HepG2 (cell line): ENCODE results near the gene PREX1. TPM values are rescaled to one million over a fixed set of nuclear protein-coding genes. Genes with fewer than 3 reads are reported as not detected.
A peak's percentile ranks its signal among the peaks of the same experiment; 100 is the strongest.

Experiments
- ATAC-seq: fragments of 200-7000 bp; cut with Tn5 transposase; 3 replicates; pipeline ENCODE4 v1.9.1; 2020; ENCODE audit warnings: mild to moderate bottlenecking, moderate library complexity
- BruUV-seq: library from RNA; stranded (reverse); fragments of 400-500 nt; replicated peaks from 2 replicates; lab custom pipeline; 2021; lab: Mats Ljungman, UMichigan
- CTCF ChIA-PET: fragments of 300-600 bp; formaldehyde crosslinking; extraction: SDS; loops from one replicate; lab custom pipeline; 2021; ENCODE audit warnings: low total read pairs, inconsistent platforms, low intra/inter-chr PET ratio; lab: Yijun Ruan, JAX
- POLR2A ChIA-PET: fragments of 350-600 bp; sonication (Branson Sonifier 250); formaldehyde crosslinking; loops from one replicate; lab custom pipeline; 2020; ENCODE audit warnings: antibody characterized with exemption, inconsistent platforms; lab: Yijun Ruan, JAX
- DNase-seq: peaks from one replicate; pipeline ENCODE4 v3.0.0-alpha.2; 2015; ENCODE audit warnings: low spot score
- FAIRE-seq: peaks from 3 replicates; lab custom pipeline; 2011; peaks lifted over from hg19 to GRCh38; lab: Jason Lieb, UNC
- H2AFZ ChIP-seq: one replicate; pipeline ENCODE4 v1.6.1; 2011; ENCODE audit warnings: low read length, inconsistent platforms
- H3K27ac ChIP-seq: fragments of 300-600 bp; 3 replicates; pipeline ENCODE4 v1.8.0; 2011; ENCODE audit warnings: mixed run types, mild to moderate bottlenecking, mixed read lengths, low read length, inconsistent platforms; ENCODE audit not compliant: insufficient read depth; ENCODE audit errors: extremely low read length
- H3K27me3 ChIP-seq, 2 experiments: fragments of 200-600 bp in 1 of 2; 2 replicates in 1 of 2; 3 replicates in 1 of 2; pipeline versions ENCODE4 v1.6.0 to v1.8.0; 2011; ENCODE audit warnings: low read length in 2 of 2, mild to moderate bottlenecking in 2 of 2, moderate library complexity in 2 of 2, inconsistent platforms in 1 of 2; ENCODE audit not compliant: insufficient read depth in 2 of 2, control insufficient read depth in 1 of 2
- H3K36me3 ChIP-seq, 2 experiments: fragments of 200-600 bp in 1 of 2; replicated peaks in 1 of 2; 2 replicates in 1 of 2; 3 replicates in 1 of 2; pipeline versions ENCODE4 v1.5.1 to v1.8.0; 2011; ENCODE audit warnings: low read length in 2 of 2, inconsistent platforms in 1 of 2; ENCODE audit not compliant: insufficient read depth in 2 of 2, control insufficient read depth in 1 of 2
- H3K4me1 ChIP-seq: 2 replicates; pipeline ENCODE4 v1.5.1; 2012; ENCODE audit warnings: low read length, inconsistent platforms; ENCODE audit not compliant: insufficient read depth
- H3K4me2 ChIP-seq: 2 replicates; pipeline ENCODE4 v1.6.0; 2011; ENCODE audit warnings: low read depth, low read length, inconsistent platforms
- H3K4me3 ChIP-seq, 3 experiments: fragments of 200-600 bp in 1 of 3; sonication (generic), shearing (Covaris generic) in 1 of 3; replicated peaks in 1 of 3; 2 replicates each; pipeline ENCODE4 v1.5.1; 2011 to 2016; ENCODE audit warnings: low read length in 3 of 3, inconsistent platforms in 2 of 3, low read depth in 2 of 3, mild to moderate bottlenecking in 2 of 3, control low read depth in 1 of 3, mixed read lengths in 1 of 3; ENCODE audit not compliant: insufficient read depth in 1 of 3
- H3K79me2 ChIP-seq: one replicate; pipeline ENCODE4 v1.6.1; 2011; ENCODE audit warnings: low read length, inconsistent platforms; ENCODE audit not compliant: insufficient read depth
- H3K9ac ChIP-seq: 2 replicates; pipeline ENCODE4 v1.6.0; 2011; ENCODE audit warnings: mild to moderate bottlenecking, low read depth, low read length, inconsistent platforms; ENCODE audit not compliant: insufficient read depth
- H3K9me3 ChIP-seq: 2 replicates; pipeline ENCODE4 v1.5.1; 2012; ENCODE audit warnings: mild to moderate bottlenecking, low read length
- H4K20me1 ChIP-seq: 2 replicates; pipeline ENCODE4 v1.6.0; 2011; ENCODE audit warnings: inconsistent platforms, mild to moderate bottlenecking, low read length, moderate library complexity; ENCODE audit not compliant: insufficient read depth
- ATF7 ChIP-seq, 2 experiments: fragments of 450-650 bp in 1 of 2; sonication (generic) in 1 of 2; formaldehyde crosslinking in 1 of 2; IDR thresholded peaks; 2 replicates each; pipeline versions ENCODE4 v1.4.0 to v1.6.1; 2016 to 2020; ENCODE audit warnings: antibody characterized with exemption in 1 of 2, mild to moderate bottlenecking in 1 of 2, missing genetic modification reagents in 1 of 2
- MAFK ChIP-seq, 2 experiments: IDR thresholded peaks in 1 of 2; conservative IDR thresholded peaks in 1 of 2; 2 replicates each; pipeline ENCODE4 v1.6.1; 2011; ENCODE audit warnings: improper control_type of control experiment in 2 of 2, low read length in 2 of 2
- MED1 ChIP-seq: sonication (generic); formaldehyde crosslinking; IDR thresholded peaks from 2 replicates; pipeline ENCODE4 v1.4.0; 2020; ENCODE audit warnings: missing genetic modification reagents
- SNAPC2 ChIP-seq: sonication (generic); formaldehyde crosslinking; IDR thresholded peaks from 2 replicates; pipeline ENCODE4 v1.8.1; 2022; ENCODE audit warnings: mild to moderate bottlenecking, missing genetic modification reagents
- ZBTB21 ChIP-seq: sonication (generic); formaldehyde crosslinking; IDR thresholded peaks from 2 replicates; pipeline ENCODE4 v1.4.0; 2020; ENCODE audit warnings: missing genetic modification reagents
- ZNF160 ChIP-seq: sonication (generic); formaldehyde crosslinking; IDR thresholded peaks from 2 replicates; pipeline ENCODE4 v1.8.0; 2022; ENCODE audit warnings: mild to moderate bottlenecking, inconsistent platforms, missing genetic modification reagents
- ZNF629 ChIP-seq: sonication (generic); formaldehyde crosslinking; conservative IDR thresholded peaks from 2 replicates; pipeline ENCODE4 v1.5.0; 2020; ENCODE audit warnings: missing genetic modification reagents
- ZZZ3 ChIP-seq: sonication (generic); formaldehyde crosslinking; IDR thresholded peaks from 2 replicates; pipeline ENCODE4 v1.4.0; 2020; ENCODE audit warnings: missing genetic modification reagents, mild to moderate bottlenecking, borderline replicate concordance
- WGBS: methylation state at CpG from one replicate; pipeline ENCODE4 v1.1.6; 2017; ENCODE audit warnings: low lambda C conversion rate; 5-methylcytosine and 5-hydroxymethylcytosine counted together
- in situ Hi-C: cut with HindIII; loops from 2 replicates; pipeline ENCODE4 v1.10.0; 2017; ENCODE audit warnings: low pct_unique_long_range_greater_than_20kb; ENCODE audit not compliant: extremely low pct_ligation_motif_present
- intact Hi-C: fragments of 100-400 bp; cut with micrococcal nuclease; formaldehyde crosslinking; loops from one replicate; pipeline ENCODE4 v1.10.0; 2022; ENCODE audit not compliant: unreplicated experiment
- polyA plus RNA-seq, 8 experiments: library from polyadenylated mRNA; depleted of rRNA in 3 of 8; stranded (reverse) in 7 of 8; unstranded in 1 of 8; fragments of >200 nt; fragmentation: Illumina TruSeq in 4 of 8; extraction: Trizol in 4 of 8; gene quantifications; 2 replicates each; pipeline versions ENCODE4 v1.2.1 to v1.2.3, GENCODE V29; 2011 to 2016; ENCODE audit warnings: low read depth in 4 of 8, missing spikeins in 1 of 8, mixed read lengths in 1 of 8; ENCODE audit not compliant: insufficient read depth in 1 of 8
- total RNA-seq, 5 experiments: library from RNA; depleted of rRNA; stranded (reverse); fragments of >200 nt; fragmentation: Illumina TruSeq; extraction: Trizol; gene quantifications; 2 replicates each; pipeline ENCODE4 v1.2.3, GENCODE V29; 2016; ENCODE audit warnings: low read depth in 1 of 5

The PREX1 gene
- total and polyA plus RNA-seq, 2 of the 13 experiments (the other 11 are each of a cell fraction or from before 2014, with no cell fraction given): 0.02 to 0.04 TPM

- 16% methylated on average over 8 of the region's 8 CpGs for WGBS
- H3K4me2 ChIP-seq: no peak overlapping the region
- TF ChIP-seq ZZZ3 (no peak), SNAPC2 (CRISPR knock-in tag) (no peak), MED1 (CRISPR knock-in tag) (no peak), ZBTB21 (no peak), ZNF629 (CRISPR knock-in tag) (peak; percentile 64; the same call in 1 of the 2 replicates), MAFK (conservative IDR thresholded peaks at IDR 0.05 in 1 of 2, IDR thresholded peaks at IDR 0.05 in 1 of 2; ENCODE audit: low read length in 2 of 2) (0 out of 4 replicates have a peak, but pooled peaks of 1 of the 2 experiments have one; percentile 11), ZNF160 (no peak), ATF7 (IDR thresholded peaks at IDR 0.05) (0 out of 2 replicates have a peak, but pooled peaks have one; percentile 9), ATF7 (CRISPR knock-in tag; IDR thresholded peaks at IDR 0.05) (no peak)
- intact Hi-C loops: no loop called here
- peaks cover 0 to 4% of the 10 kb centered on the region in 2 experiments; a peak in 3 of 5 replicates for H3K27me3 ChIP-seq
- BruUV-seq: no TSS peak
- FAIRE-seq: peak; percentile 36
- no peak overlapping the region for H3K27ac ChIP-seq
- H3K79me2 ChIP-seq: no peaks in the 10 kb centered on the region
- H3K4me1 ChIP-seq: no peaks in the 10 kb centered on the region
- DNase-seq: no peak
- H4K20me1 ChIP-seq: no peaks in the 10 kb centered on the region
- in situ Hi-C loops: no loop called here
- CTCF ChIA-PET: no interaction called here
- H3K36me3 ChIP-seq: no peaks in the 10 kb centered on the region
- no peaks in the 10 kb centered on the region for H3K9me3 ChIP-seq
- POLR2A ChIA-PET: no interaction called here
- H3K9ac ChIP-seq: no peak overlapping the region
- ATAC-seq: no peak
- H3K4me3 ChIP-seq: no peak overlapping the region
- no peak overlapping the region for H2AFZ ChIP-seq
Measured at GRCh38 chr20:48705240-48706115, 122.3 kb downstream of the PREX1 start.
